Activated CD4-positive, alpha-beta T cell treated with anti-CD3 and anti-CD28 coated beads, Interleukin-2, Interleukin-6, amounts not matched to agents 100 ng/mL and 50 ng/mL, durations not matched to agents 16 hours and 8 hours (primary cell): ENCODE measurements around the gene PLEKHF1.
"Not testable (repeated sequence)": the region's sequence is repeated elsewhere in the genome, so short reads cannot be mapped to it uniquely, and the experiment has no call there.

Source experiments
- DNase-seq: peaks from one replicate; pipeline ENCODE4 v3.0.0-alpha.2; 2020

The PLEKHF1 gene

DNA sequence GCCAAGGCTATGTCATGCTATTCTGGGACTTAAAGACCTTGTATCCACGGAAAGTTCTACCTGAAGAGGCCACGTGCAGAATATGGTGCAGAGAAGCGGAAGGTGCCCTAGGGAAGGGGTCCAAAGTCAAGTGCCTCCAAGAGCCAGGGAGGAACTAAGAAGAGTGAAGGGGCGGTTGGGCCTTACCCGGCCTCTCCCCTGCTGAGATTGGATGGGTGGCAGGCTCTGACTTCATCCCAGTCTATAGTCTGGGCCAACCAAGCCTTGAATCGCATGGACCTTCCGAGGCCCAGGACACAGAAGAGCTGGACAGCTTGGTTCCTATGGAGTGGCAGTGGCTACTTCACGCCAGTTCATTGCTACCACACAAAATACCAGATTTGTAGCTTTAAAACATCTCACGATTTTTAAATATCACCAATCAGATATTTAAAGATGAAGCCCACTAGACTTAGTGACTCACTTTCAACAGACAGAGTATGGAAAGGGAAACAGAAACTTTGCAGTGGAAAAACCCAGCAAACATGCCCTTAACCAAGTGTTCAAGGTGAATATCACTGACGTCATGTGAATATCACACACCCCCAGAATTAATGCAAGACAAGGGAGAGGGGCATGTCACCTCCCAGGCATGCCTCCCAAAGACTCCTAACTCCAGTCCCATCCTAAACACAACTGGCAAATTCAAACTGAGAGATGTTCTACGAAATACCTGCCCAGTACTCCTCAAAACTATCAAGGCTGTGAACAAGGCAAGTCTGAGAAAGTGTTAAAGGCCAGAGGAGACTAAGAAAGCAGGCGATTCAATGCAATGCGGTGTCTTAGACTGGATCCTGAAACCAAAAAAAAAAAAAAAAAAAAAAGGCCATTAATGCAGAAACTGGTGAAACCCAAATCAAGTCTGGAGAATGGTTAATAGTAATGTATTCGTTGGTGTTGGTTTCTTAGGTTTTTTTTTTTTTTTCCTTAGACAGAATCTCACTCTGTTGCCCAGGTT lies 39.6 kb downstream of the PLEKHF1 start:
- peak; percentile 59 for DNase-seq

DNA sequence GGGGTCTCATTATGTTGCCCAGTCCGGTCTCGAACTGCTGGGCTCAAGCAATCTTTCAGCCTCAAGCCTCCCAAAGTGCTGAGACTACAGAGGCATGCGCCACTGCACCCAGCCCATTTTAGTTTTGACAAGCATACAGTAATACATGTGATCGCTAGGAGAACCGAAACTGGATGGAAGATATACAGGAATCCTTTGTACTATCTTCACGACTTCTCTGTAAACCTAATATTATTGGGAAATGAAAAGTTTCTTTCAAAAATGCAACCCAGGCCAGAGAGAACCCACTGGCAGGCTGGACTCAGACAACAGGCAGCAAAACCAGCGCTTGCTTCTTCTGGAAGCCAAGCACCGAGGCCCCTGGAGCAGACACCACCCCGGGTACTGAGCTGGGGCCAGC lies 40.4 kb downstream of the PLEKHF1 start:
- no peak for DNase-seq

DNA sequence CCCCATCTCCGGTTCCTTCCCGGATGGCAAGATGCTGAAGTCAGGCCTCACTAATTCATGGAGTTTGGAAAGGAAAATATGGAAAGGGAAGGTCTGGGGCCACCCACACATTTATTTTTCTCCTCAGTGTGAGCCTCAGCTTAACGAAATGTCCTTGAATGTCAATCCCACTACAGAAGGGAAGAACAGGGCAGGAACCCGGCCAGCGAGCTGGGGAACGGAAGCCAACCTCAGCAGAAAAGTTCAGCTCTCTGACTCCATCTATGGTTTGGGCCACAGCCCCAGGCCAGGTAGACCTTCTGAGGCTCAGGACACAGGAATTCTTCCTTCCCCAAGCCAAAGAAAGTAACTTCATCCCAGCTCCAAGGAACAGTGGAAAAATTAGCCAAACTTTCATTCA lies 41.4 kb downstream of the PLEKHF1 start:
- no peak for DNase-seq

DNA sequence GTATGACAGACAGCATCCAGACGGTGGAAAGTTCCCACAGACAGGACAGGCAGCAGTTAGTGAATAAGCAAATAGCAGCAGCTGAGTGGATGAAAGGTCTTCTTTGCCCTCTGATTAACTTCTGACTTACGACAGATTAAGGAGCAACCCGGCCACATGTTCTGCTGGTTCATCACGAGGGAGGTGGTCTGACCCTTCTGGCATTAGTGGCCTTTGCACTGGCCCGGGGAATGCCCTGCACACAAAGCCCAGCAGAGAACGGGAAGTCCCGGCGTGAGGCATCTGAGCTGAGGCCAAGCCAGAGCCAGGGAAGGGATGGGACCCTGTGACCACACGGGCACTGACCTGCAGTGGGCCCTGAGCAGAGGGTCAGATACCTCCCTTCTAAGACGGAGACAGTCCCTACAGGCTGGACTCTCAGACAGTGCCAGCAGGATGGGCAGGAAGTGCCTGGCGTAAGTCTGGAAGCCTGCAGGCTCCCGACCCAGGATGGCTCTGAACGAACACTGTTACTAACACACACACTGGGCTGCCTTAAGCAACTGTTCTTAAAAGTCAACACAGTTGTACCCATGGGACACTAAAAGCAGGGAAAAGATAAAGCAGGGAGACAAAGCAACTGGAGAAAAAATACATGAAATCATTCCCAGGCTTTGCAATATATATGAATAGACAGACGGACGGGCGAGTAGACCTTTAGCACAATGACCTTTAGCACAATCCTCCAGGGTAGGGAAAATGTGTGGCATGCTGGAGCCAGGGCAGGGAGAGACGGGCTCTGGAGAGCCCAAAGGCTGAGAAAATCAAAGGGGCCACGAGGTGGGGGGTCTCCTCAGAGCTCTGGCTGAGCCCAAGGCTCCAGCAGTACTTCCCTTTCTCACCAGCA lies 43.5 kb downstream of the PLEKHF1 start:
- DNase-seq, result no peak

DNA sequence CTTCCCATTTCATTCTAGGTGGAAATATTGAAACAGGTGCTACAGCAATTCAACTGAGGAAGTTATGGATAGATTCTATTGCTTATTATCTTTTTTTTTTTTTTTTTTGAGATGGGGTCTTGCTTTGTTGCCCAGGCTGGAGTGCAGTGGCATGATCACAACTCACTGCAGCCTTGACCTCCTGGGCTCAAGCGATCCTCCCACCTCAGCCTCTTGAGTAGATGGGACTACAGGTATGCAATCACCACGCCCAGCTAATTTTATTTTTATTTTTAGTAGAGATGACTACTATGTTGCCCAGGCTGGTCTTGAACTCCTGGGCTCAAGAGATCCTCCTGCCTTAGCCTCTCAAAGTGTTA lies 44.2 kb downstream of the PLEKHF1 start:
- not testable (repeated sequence) for DNase-seq

DNA sequence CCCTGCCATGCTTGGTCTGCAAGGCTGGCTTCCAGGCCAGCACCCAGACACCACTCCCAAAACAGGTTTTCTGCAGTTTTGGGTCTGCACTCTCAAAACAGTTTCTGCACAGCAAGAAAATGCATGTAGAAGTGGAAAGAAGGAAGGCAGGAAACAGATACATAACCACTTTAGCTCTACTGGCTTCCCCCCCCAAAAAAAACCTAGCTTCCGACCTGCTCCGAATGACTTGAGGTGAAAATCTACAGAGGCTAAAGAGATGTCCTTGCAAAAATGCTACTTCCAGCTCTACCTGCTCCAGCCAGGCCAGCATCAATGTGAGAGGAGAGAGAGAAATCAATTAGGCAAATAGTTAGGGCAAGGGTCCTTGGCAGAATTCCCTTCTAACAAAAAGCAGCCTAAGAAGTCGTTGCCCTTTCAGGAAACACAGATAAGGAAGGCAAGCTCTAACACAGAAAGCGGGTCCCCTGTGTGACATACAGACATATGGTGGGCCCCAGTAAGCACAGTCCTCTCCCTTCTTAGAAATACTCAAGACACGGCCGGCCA lies 46.4 kb downstream of the PLEKHF1 start:
- DNase-seq, result no peak

DNA sequence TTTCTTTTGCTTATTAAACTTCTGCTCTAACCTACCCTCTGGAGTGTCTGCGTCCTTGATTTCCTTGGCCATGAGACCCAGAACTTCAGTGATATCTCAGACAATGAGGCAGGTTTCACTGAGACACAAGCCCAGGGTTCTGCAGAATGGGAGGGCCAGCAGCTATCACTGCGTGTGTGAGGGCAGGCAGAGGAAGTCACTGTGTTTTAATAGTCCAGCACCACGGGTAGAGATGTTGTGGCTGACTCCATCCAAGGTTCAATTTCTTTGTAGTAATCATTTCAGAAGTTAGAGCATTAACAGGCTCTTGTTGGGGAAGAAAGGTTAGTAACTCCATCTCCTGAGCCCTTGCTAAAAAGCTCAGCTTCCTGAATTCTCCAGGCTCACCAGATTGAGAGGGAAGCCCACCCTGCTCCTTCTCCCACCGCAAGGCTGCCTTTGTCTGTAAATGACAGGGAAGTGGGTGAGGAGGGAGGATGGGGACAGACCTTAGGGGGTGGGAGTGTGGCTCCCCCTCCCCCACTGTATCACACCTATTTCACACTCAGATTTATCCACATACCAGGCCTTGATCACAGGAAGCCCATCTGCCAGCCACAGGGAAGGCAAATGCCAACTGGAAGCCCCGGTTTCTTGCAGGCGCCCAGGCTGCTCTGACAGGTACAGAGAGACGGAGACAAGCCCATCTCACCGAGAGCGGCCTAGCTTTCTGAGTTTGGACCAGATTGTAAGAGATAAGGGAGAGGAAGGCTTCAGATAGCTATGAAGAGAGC lies 47.7 kb downstream of the PLEKHF1 start:
- DNase-seq, result peak; percentile 32

DNA sequence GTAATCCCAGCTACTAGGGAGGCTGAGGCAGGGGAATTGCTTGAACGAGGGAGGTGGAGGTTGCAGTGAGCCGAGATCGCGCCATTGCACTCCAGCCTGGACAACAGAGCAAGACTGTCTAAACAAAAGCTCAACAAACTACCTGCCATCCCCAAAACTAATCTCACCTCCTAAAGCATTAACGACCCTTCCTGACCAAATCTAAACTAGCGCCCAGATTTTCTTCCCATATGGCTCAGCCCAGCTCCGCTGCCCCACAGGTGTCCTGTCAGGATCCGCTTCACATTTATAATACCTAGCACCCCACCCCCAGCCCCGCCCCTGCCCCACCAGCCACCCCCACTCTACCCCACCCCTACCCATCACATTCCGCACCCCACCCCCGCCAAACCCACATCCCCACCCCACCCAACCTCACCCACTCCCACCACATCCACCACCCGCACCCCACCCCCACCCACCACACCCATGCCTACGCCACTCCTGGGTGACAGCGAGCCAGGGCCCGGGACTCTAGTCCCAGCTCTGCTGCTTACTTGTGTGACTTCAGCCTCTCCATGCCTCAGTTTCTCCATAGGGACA lies 49.2 kb downstream of the PLEKHF1 start:
- no peak for DNase-seq

DNA sequence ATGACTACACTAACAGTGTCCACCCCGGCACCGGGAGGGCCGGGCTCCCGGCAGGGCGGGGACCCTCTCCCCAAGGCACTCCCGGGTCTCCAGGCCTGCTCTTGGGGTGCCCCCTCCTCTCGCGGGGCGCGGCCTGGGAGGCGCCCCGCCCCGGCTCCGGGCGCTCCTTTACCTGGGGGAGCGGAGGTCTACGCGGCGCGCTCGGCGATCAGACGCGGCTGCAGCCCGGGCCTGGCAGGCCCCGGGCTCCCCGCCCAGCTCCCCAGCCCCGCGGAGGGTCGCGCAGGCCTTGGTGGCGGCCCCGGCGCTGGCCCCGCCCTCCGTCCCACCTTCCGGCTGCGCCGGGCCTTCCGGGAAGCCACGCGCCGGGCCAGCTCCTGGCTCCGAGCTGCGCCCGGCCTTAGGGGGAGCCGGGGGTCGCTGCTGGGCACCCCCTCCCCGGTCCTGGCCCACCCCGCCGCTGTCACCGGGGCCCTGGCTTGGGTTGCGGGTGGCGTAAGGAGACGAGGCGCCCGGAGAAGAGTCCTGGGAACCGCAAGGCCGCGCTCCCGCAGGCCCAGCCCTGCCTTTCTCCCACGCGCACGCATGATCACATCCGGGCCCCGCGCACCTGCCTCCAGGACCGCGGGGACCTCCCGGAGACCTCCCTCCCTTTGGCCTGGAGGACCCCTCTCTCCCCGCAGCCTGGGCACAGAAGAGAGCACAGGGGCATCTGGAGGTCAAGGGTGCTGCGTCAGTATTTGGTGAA lies 49.9 kb downstream of the PLEKHF1 start, which contains the start of gene C19orf12:
TSS of gene C19orf12 (minus strand) at position 309 of the 748 bp plus-strand sequence. CDS start 6,848 bp downstream, outside the sequence.
- peak; percentile 78 for DNase-seq

DNA sequence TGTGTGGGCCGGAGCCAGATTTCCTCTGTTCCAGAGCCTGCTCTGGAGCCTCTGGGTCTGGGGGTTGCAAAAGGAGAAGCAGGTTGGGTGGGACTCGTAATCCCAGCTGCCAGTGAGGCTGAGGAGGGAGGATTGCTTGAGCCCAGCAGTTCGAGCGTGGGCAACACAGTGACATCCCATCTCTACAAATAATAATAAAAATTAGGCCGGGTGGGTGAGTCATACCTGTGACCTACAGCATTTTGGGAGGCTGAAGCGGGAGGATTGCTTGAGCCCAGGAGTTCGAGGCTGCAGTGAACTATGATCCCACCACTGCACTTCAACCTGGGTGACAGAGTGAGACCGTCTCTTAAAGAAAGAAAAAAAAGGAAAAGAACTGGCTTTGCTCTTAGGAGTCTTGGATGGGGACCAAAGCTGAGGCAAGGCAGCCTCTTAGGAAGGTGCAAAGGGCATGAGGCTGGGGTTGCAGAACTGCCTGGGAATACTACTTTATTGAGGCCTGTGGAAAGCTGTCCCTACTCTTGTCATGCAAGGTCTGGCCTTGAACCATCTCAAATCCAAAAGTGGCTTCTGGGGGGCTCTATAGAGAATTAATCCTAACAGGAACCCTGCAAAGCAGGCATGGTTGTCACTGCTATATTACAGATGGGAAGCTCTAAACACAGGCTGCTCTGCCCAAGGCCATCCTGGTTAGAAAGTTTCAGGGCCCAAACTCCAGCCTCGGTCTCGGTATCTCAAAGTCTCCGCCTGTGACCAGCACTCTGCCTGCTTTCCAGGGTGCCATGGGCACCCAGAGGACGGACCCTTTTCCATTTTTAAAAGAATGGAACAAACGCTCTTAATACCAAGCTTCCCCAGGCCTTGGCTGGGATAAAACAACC lies 50.7 kb downstream of the PLEKHF1 start:
- peak; percentile 35 for DNase-seq

DNA sequence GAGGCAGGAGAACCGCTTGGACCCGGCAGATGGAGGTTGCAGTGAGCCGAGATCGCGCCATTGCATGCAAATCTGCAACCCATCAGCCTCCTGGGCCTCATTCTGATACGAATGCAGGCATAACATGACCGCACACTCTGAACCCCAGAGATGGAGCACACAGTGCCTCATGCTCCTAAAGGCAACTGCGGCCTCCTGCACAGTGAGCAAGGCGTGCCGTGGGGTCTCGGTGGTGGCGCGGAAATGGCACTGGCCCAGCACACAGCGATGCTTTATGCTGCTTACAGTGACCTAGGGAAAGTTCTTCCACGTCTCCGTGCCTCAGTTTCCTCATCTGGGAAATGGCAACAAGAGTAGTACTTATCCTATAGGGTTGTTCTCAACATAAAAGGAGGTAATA lies 51.8 kb downstream of the PLEKHF1 start:
- no peak for DNase-seq

DNA sequence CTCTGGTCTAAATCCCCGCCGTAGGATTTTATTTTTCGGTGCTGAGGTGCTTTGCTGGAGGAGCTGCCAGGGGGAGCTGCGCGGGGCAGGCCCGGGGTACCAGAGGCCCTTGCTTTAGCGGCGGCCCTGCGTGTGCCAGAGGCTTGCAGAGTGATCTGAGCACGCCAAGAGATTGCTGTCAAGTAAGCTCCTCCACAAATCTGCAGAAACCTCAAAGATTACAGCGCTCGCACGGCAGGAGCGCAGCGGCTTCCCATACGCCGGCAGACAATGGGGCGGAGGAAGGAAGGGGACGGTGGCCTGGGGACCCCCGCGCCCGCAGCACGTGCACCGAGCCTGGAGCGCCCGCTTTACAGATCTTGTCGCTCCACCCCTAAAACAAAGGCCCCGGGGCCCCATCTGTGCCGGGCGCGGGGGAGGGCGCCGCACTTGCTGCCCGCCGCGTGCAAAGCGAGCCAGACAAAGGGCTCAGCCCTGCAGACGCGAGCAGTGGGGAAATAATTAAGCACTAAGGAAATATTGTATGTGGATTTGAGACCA lies 58.9 kb downstream of the PLEKHF1 start:
- no peak for DNase-seq

DNA sequence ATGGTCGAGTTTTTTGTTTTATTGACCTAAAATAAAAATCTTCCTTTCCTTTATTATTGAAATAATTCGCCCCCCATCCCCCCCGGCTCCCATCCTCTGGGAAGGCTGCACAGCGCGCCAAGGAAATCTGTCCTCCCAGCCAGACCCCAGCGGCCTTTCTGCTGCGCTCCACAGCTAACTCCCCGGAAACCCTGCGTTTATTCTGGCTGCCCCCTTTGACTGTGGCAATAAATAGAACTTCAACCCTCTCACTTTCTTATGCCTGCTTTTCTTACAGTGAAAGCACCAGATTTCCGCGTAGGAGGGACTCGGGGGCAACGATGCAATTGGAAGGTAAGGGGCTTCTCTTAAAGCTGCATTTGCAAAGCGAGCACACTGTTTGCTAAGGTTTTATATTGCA lies 59.5 kb downstream of the PLEKHF1 start:
- no peak for DNase-seq
